Activated gamma-delta T cell treated with anti-CD3 and anti-CD28 coated beads, Interleukin-2, amount 50 U/mL, for 16 hours (primary cell): ENCODE measurements around the gene PNMA8C.
"Not testable (repeated sequence)": the region's sequence is repeated elsewhere in the genome, so short reads cannot be mapped to it uniquely, and the experiment has no call there.

Experiments
- DNase-seq: peaks from one replicate; pipeline ENCODE4 v3.0.0-alpha.2; 2020; ENCODE audit warnings: low read depth

PNMA8C gene

GRCh38 chr19:46411088-46411924 is 17.4 kb downstream of the PNMA8C start:
- DNase-seq = no peak

- DNase-seq = no peak
Measured at GRCh38 chr19:46410205-46411087, 18.3 kb downstream of the PNMA8C start.

- no peak for DNase-seq
Measured at GRCh38 chr19:46409191-46409590, 19.5 kb downstream of the PNMA8C start.

GRCh38 chr19:46408664-46409039 is 20.1 kb downstream of the PNMA8C start:
- no peak for DNase-seq

GRCh38 chr19:46407856-46408663 is 20.7 kb downstream of the PNMA8C start:
- DNase-seq = no peak

GRCh38 chr19:46406976-46407375 is 21.8 kb downstream of the PNMA8C start:
- DNase-seq = no peak

GRCh38 chr19:46404753-46405468 is 23.8 kb downstream of the PNMA8C start:
- no peak for DNase-seq

GRCh38 chr19:46404055-46404752 is 24.5 kb downstream of the PNMA8C start:
- no peak for DNase-seq

GRCh38 chr19:46402725-46403124 is 26.0 kb downstream of the PNMA8C start:
- DNase-seq = no peak

- not testable (repeated sequence) for DNase-seq
Measured at GRCh38 chr19:46397801-46398479, 30.8 kb downstream of the PNMA8C start.

GRCh38 chr19:46394402-46394797 is 34.3 kb downstream of the PNMA8C start:
- DNase-seq = no peak

GRCh38 chr19:46393456-46394401 is 35.0 kb downstream of the PNMA8C start:
- DNase-seq = no peak

- DNase-seq = no peak
Measured at GRCh38 chr19:46392837-46393236, 35.9 kb downstream of the PNMA8C start.

GRCh38 chr19:46392252-46392801 is 36.4 kb downstream of the PNMA8C start:
- no peak for DNase-seq

- DNase-seq = no peak
Measured at GRCh38 chr19:46391296-46392251, 37.2 kb downstream of the PNMA8C start.

- no peak for DNase-seq
Measured at GRCh38 chr19:46390866-46391265, 37.9 kb downstream of the PNMA8C start.

- DNase-seq = no peak
Measured at GRCh38 chr19:46390121-46390858, 38.4 kb downstream of the PNMA8C start.
